ENCODE results near the gene NBEAL2. TPM values are rescaled to one million over a fixed set of nuclear protein-coding genes. Genes with fewer than 3 reads are reported as not detected.

The NBEAL2 gene
- total RNA-seq, 1 donor from 2014 or later = 11.4 TPM

GRCh38 chr3:46981932-46982471 is 2.5 kb downstream of the NBEAL2 start:
- ATAC-seq (no peak), DNase-seq (peak; percentile 60)
- intact Hi-C loops (cut with micrococcal nuclease) = no loop called here

DNA sequence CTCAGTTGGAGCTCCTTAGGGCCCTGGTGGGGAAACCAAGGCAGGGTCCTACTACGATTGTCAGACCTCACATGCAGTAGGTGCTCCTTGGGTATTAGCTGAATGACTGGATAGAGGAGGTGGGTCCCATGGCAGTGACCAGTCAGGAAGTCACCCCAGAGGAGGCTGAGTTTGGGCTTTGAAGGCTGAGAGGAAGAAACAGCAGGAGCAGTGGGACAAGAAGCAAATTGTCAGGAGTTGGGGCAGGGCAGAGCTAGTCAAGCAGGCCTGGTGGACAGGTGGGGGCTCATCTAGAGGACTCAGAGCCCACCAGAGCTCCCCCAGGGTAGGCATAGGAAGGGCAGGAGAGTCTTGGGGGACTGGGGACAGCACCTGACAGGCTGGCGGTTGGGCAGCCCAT is 3.1 kb downstream of the NBEAL2 start:
- DNase-seq = peak; percentile 16
- ATAC-seq = no peak
- intact Hi-C loops (cut with micrococcal nuclease) = no loop called here

DNA sequence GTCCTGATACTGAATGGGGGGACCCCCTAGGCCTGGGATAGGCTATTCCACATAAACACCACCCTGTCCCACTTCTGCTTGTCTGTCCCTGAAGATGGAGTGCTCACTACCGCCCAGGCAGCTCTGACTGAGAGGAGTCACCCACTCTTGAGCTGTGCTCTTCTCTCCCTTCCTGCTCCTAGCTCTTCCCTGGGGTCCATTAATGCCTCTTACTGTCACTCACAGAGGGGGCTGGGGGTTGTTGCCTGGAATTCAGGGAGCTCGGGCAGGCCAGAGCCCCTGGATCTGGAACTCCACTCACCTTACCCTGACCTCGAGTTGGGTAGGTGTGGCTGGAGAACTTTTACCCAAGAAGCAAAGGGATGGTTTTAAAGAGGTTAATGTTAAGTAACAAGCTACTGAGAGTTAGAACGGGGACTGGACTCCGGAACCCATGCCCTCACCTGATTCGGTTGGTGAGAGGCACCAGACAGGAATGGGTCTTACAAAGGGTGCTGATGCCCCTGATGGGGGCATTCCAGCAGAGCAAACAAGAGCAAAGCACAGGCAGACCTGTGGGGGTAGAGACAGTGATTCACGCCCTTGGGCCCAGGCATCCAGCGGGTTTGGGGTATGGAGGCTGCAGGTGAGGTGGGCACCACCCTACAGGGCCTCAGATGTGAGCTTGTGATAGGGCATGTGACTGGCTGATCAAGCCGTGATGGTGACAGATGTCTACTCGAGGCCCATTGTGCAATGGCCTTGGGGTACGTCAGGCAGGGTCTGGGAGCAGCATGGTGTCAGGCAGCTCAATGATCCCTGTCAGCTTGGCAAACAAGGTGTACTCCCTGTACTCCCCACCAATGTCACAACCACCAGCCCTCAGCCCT is 5.4 kb downstream of the NBEAL2 start:
- no peak for ATAC-seq
- intact Hi-C loops (cut with micrococcal nuclease) = no loop called here
- peak; percentile 20 for DNase-seq

DNA sequence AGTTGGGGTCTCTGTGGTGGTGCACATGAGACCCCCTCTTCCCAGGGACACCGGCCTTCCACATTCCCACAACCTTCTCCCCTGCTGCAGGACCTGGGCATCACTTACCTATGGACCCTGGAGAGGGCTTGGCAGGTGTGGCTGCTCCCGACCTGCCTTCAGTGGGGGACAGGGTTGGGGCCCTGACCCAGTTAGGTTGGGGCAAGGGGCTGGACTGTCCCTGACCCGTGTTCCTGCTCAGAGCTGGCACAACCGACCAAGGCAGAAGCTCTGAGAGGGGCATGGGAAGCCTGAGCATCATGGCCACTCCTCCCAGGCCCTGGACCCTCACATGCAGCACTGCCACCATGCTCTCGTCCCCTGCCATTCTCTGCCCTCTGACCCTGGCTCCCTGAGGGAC is 6.1 kb downstream of the NBEAL2 start:
- ATAC-seq (no peak), DNase-seq (peak; percentile 16)
- intact Hi-C loops (cut with micrococcal nuclease) = no loop called here

GRCh38 chr3:46986055-46986730 is 6.7 kb downstream of the NBEAL2 start:
- DNase-seq (peak; percentile 15), ATAC-seq (no peak)
- intact Hi-C loops (cut with micrococcal nuclease) = no loop called here

DNA sequence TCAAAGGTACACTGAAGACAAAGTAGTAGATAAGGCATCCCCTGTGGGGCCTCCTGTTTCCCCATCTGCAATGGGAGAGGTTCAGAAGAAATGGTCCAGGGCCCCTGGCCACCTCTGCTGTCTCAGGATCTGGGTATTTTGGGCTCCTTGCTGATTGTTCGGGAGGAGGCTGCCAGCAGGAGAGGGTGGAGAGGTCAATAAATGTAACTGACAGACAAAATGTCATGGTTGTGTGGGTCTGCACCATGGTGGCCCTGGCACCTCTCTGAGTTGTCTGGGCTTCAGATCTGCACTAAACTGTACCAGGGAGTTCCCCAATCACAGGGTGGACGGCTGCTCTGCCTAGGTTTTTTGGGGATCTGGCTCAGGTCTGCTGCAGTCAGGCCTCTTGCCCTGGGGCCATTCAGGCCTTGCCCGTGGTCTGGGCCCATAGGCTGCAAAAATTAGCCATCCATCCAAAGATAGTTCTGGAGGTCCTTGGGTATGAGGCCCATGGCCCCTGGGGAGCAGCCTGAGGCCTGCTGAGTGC is 7.4 kb downstream of the NBEAL2 start:
- DNase-seq = peak; percentile 18
- no peak for ATAC-seq
- intact Hi-C loops (cut with micrococcal nuclease) = no loop called here

DNA sequence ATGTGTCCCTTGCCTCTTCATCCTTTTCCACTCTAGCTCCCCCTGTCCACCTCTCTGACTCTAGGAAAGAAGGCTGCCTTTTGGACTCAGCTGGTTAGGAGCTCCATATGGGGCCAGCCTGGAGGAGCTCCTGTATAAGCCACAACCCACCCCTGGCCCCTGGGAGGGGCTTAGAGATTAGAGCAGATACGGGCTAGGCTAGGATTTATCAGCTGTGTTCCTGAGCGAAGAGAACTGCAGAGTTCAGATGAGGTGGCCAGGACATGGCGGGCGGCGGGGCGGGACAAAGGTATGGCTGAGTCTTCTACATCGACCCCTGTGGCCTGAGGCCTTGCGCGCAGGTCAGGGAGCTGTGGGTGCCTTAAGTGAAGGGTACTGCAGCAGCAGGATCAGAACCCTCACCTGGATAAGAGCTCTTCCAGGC is 7.9 kb downstream of the NBEAL2 start:
- DNase-seq (no peak), ATAC-seq (no peak)
- intact Hi-C loops (cut with micrococcal nuclease) = no loop called here

- ATAC-seq (peak; percentile 71), DNase-seq (peak; percentile 79)
- intact Hi-C loops (cut with micrococcal nuclease) = no loop called here
Measured at GRCh38 chr3:46987743-46988401, 8.4 kb downstream of the NBEAL2 start.

DNA sequence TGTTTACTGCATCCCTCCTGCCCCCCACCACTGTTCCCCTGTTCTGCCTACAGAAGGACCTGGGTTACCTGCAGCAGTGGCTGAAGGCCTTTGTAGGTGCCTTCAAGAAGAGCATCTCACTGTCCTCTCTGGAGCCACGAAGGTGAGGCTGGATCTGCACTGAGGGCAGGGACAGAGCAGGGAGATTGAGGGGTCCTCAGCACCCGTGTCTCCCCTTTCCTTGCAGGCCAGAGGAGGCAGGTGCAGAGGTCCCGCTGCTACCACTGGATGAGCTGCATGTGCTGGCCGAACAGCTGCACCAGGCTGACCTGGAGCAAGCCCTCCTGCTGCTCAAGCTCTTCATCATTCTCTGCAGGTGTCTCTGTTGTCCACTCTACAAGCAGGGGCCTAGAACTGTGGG is 9.2 kb downstream of the NBEAL2 start:
- no peak for DNase-seq
- no peak for ATAC-seq
- intact Hi-C loops (cut with micrococcal nuclease) = no loop called here

DNA sequence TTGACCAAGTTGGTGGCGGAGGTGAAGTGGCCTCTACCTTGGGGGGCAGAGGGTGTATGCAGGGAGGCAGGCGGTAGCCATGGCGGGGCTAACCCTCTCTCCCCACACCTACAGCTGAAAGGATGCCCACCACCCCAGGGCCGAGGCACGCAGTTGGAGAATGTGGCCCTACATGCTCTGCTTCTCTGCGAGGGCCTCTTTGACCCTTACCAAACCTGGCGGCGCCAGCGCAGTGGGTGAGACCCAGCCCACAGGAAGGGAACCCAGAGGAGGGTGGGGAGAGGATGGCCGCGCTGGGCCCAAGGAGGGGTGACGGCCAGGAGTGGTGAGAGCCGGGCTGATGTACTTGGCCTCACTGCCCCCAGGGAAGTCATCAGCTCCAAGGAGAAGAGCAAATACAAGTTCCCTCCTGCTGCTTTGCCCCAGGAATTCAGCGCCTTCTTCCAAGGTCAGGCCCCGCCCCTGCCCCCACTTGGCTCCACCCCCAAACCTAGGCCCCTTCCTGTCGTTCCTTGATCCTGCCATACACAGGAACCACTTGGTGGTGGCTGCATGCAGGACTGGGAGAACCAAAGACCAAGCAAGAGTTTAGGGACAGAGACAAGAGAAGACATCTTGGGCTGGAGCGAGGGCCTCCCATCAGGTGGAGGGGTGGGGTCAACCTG is 9.8 kb downstream of the NBEAL2 start:
- no peak for DNase-seq
- intact Hi-C loops (cut with micrococcal nuclease) = no loop called here
- no peak for ATAC-seq

GRCh38 chr3:46990573-46991374 is 11.3 kb downstream of the NBEAL2 start:
- DNase-seq (peak; percentile 56), ATAC-seq (no peak)
- intact Hi-C loops (cut with micrococcal nuclease) = no loop called here

DNA sequence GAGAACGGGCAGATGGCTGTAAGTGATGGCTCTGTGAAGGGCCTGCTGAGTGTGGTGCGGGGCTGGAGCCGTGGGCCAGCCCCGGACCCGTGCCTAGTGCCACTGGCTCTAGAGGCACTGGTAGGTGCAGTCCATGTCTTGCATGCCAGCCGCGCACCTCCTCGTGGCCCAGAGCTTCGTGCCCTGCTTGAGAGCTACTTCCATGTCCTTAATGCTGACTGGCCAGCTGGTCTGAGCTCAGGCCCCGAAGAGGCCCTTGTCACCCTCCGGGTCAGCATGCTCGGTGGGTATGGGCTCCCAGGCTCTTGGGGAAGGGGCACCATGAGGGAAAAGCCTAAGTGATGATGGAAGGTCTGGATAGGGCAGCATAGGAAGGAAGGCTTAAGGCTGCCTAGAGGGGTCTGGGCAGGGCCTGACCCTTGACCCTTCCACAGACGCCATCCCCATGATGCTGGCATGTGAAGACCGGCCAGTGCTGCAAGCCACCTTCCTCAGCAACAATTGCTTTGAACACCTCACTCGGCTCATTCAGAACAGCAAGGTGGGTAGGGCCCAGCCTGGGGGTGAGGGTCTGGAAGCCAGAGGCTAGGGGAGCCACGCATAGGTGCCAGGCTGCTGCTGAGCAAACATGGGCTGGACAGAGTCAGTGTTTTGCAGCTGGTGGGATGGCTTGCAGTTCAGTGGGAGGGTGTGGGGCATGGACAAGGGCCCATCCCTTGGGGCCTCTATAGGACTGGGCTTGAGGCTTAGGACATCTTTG is 12.1 kb downstream of the NBEAL2 start:
- ATAC-seq (no peak), DNase-seq (no peak)
- intact Hi-C loops (cut with micrococcal nuclease) = no loop called here

- intact Hi-C loops (cut with micrococcal nuclease) = no loop called here
- DNase-seq = no peak
- no peak for ATAC-seq
Measured at GRCh38 chr3:46992231-46992630, 12.8 kb downstream of the NBEAL2 start.

DNA sequence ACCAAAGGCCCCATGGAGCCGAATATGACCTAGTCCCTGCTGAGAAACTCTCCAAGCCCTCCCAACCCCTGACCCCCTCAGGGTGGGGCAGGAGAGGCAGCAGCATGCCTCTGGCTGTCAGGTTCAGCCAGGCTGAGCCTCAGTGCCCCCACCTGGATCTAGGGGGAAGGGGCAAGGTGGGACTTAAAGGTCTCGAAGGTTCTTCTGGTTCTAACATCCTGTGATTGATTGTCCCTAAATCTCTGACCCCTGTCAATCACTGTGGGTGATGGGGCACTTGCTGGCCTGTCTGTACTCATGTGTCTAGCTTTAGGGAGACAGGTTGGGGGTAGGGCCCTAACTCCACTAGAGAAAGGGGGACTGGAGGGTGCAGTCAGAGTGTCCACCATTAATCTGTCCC is 13.8 kb downstream of the NBEAL2 start:
- intact Hi-C loops (cut with micrococcal nuclease) = no loop called here
- DNase-seq = no peak

GRCh38 chr3:46993986-46994385 is 14.5 kb downstream of the NBEAL2 start:
- ATAC-seq = no peak
- intact Hi-C loops (cut with micrococcal nuclease) = no loop called here
- DNase-seq = no peak

More for the DNA sequence above, 13.8 kb downstream of the NBEAL2 start:
- ATAC-seq = no peak

DNA sequence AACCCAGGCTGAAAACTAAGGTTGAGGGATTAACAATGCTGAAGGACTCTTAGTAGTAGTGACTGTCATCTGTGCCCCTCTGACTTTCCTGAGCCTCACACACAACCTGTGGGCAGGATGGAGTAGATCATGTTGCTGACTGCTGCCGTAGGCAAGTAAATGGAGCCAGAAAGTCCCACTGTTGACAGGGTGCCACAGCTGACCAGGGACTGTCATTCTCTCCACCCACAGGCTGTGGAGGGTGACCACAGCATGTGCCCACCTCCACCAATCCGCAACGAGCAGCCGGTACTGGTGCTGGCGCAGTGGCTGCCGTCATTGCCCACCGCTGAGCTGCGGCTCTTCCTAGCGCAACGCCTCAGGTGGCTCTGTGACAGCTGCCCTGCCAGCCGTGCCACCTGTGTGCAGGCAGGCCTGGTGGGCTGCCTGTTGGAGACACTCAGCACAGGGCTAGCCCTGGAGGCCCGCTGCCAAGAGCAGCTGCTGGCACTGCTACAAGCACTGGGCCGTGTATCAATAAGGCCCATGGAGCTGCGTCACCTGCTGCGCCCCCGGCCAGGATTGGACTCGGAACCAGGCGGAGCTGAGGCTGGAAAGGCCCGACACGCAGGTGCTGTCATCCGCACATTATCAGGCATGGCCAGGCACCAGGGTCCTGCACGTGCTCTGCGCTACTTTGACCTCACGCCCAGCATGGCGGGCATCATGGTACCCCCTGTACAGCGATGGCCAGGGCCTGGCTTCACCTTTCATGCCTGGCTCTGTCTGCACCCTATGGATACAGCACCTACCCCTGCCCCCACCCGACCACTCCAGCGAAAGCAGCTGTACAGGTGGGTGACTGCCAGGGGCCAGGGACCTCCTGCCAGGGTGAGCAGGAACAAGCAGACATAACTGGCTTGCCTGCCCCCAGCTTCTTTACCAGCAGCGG is 15.6 kb downstream of the NBEAL2 start:
- DNase-seq = no peak
- ATAC-seq = no peak
- intact Hi-C loops (cut with micrococcal nuclease) = loop anchor here (5.0 kb wide), 1 partner anchor 68 kb away; no protein-coding TSS in a partner anchor
